Uterus (tissue), 4 donors: ENCODE measurements around the gene BRF1. TPM values are rescaled to one million over a fixed set of nuclear protein-coding genes. Genes with fewer than 3 reads are reported as not detected.

Source experiments
- DNase-seq, 2 donors: peaks; one replicate each; pipeline ENCODE4 v3.0.0-alpha.2; 2019 to 2020
- H3K27ac ChIP-seq, 2 donors: fragments of 200-600 bp; sonication (generic); 1 replicate in 1 of 2; 2 replicates in 1 of 2; pipeline ENCODE4 v1.5.1; 2016 to 2018
- H3K27me3 ChIP-seq, 2 donors: fragments of 200-600 bp; sonication (generic); one replicate each; pipeline ENCODE4 v1.5.1; 2018 to 2019; ENCODE audit warnings: control low read depth in 1 of 2
- H3K36me3 ChIP-seq, 2 donors: fragments of 200-600 bp; sonication (generic); one replicate each; pipeline ENCODE4 v1.5.1; 2019; ENCODE audit warnings: control low read depth in 1 of 2
- H3K4me1 ChIP-seq, 2 donors: fragments of 200-600 bp; sonication (generic); one replicate each; pipeline ENCODE4 v1.5.1; 2018 to 2019; ENCODE audit warnings: control low read depth in 1 of 2
- H3K4me3 ChIP-seq, 2 donors: fragments of 200-600 bp; sonication (generic); 1 replicate in 1 of 2; 2 replicates in 1 of 2; pipeline ENCODE4 v1.5.1; 2018 to 2019; ENCODE audit warnings: mild to moderate bottlenecking in 1 of 2
- H3K9me3 ChIP-seq, 2 donors: fragments of 200-600 bp; sonication (generic); one replicate each; pipeline ENCODE4 v1.5.1; 2019; ENCODE audit warnings: control low read depth in 1 of 2
- CTCF ChIP-seq, 4 experiments: fragments of 200-600 bp in 2 of 4; fragments of 450-650 bp in 2 of 4; sonication (generic) in 2 of 4; IDR thresholded peaks; one replicate each; pipeline ENCODE4 v1.5.1; 2016 to 2019; ENCODE audit warnings: antibody characterized with exemption in 4 of 4, mild to moderate bottlenecking in 2 of 4, moderate library complexity in 1 of 4
- POLR2A ChIP-seq, 2 donors: fragments of 450-650 bp; IDR thresholded peaks; one replicate each; pipeline ENCODE4 v1.6.1; 2016; ENCODE audit warnings: antibody characterized with exemption in 2 of 2, mild to moderate bottlenecking in 1 of 2, moderate library complexity in 1 of 2
- intact Hi-C: fragments of 100-400 bp; cut with DNase I; formaldehyde crosslinking; loops from one replicate; pipeline ENCODE4 v1.15.1; 2023; ENCODE audit warnings: low total_unique reads
- total RNA-seq, 4 donors: library from RNA; depleted of rRNA in 3 of 4; stranded (reverse); fragments of >200 nt in 3 of 4; gene quantifications; one replicate each; pipeline versions ENCODE4 v1.1.0 to v1.2.4, GENCODE V29; 2014 to 2023
- donor health status: DM: yes; HTN: yes; CAD: no.

BRF1 gene
- total RNA-seq, 4 donors from 2014 or later = 9.7 to 77.7 (median 61.3) TPM

- H3K27me3 ChIP-seq = no peaks in the 10 kb centered on the region
- no peak for DNase-seq
- H3K36me3 ChIP-seq = no peaks in the 10 kb centered on the region
- no peak overlapping the region for H3K4me3 ChIP-seq
- no peak overlapping the region for H3K27ac ChIP-seq
- peaks cover 0 to 12% of the 10 kb centered on the region in 2 donors for H3K4me1 ChIP-seq
- no peaks in the 10 kb centered on the region for H3K9me3 ChIP-seq
- no peak for TF ChIP-seq POLR2A (IDR thresholded peaks at IDR 0.05)
- TF ChIP-seq CTCF (IDR thresholded peaks at IDR 0.05) = no peak
- intact Hi-C loops = no loop called here
Observed at GRCh38 chr14:105325303-105325702, 24.5 kb upstream of the BRF1 start.

- no peak for DNase-seq
- no peaks in the 10 kb centered on the region for H3K27me3 ChIP-seq
- H3K27ac ChIP-seq = no peak overlapping the region
- H3K4me1 ChIP-seq = peaks cover 0 to 9% of the 10 kb centered on the region in 2 donors
- no peaks in the 10 kb centered on the region for H3K36me3 ChIP-seq
- intact Hi-C loops = no loop called here
- no peak overlapping the region for H3K4me3 ChIP-seq
- TF ChIP-seq POLR2A (IDR thresholded peaks at IDR 0.05) (no peak), CTCF (IDR thresholded peaks at IDR 0.05) (no peak)
- no peaks in the 10 kb centered on the region for H3K9me3 ChIP-seq
Observed at GRCh38 chr14:105324871-105325270, 24.1 kb upstream of the BRF1 start.

- H3K4me3 ChIP-seq = no peak overlapping the region
- H3K27me3 ChIP-seq = no peaks in the 10 kb centered on the region
- no peak overlapping the region for H3K27ac ChIP-seq
- no peak for TF ChIP-seq CTCF (IDR thresholded peaks at IDR 0.05)
- TF ChIP-seq POLR2A (IDR thresholded peaks at IDR 0.05) = no peak
- H3K36me3 ChIP-seq = no peaks in the 10 kb centered on the region
- H3K9me3 ChIP-seq = no peaks in the 10 kb centered on the region
- intact Hi-C loops = no loop called here
- peaks cover 0 to 7% of the 10 kb centered on the region in 2 donors for H3K4me1 ChIP-seq
- DNase-seq = no peak
Observed at GRCh38 chr14:105324080-105324778, 23.4 kb upstream of the BRF1 start.

GRCh38 chr14:105323663-105324062 is 22.9 kb upstream of the BRF1 start:
- intact Hi-C loops = no loop called here
- TF ChIP-seq CTCF (IDR thresholded peaks at IDR 0.05) (no peak), POLR2A (IDR thresholded peaks at IDR 0.05) (no peak)
- Histone ChIP-seq H3K27ac (no peak overlapping the region), H3K4me1 (peaks cover 0 to 7% of the 10 kb centered on the region in 2 donors), H3K36me3 (no peaks in the 10 kb centered on the region), H3K27me3 (no peaks in the 10 kb centered on the region), H3K9me3 (no peaks in the 10 kb centered on the region), H3K4me3 (no peak overlapping the region)
- DNase-seq = no peak

- no peak overlapping the region for H3K4me3 ChIP-seq
- H3K27ac ChIP-seq = no peak overlapping the region
- no peaks in the 10 kb centered on the region for H3K27me3 ChIP-seq
- no peak for DNase-seq
- no peaks in the 10 kb centered on the region for H3K9me3 ChIP-seq
- no peak for TF ChIP-seq CTCF (IDR thresholded peaks at IDR 0.05)
- TF ChIP-seq POLR2A (IDR thresholded peaks at IDR 0.05) = no peak
- intact Hi-C loops = no loop called here
- peaks cover 0 to 7% of the 10 kb centered on the region in 2 donors for H3K4me1 ChIP-seq
- H3K36me3 ChIP-seq = no peaks in the 10 kb centered on the region
Observed at GRCh38 chr14:105322791-105323556, 22.2 kb upstream of the BRF1 start.
